ENCODE measurements around the gene NAV2.

NAV2 gene

GRCh38 chr11:19838994-19839768 is 126.5 kb downstream of the NAV2 start:
- no peak for DNase-seq (ENCODE audit: low read depth)
- no peak for TF ChIP-seq CTCF (IDR thresholded peaks at IDR 0.05; ENCODE audit: low read length, missing control alignments)
- no peak overlapping the region for H3K4me3 ChIP-seq (replicated peaks; ENCODE audit: low read depth, low read length)

- no peak for DNase-seq (ENCODE audit: low read depth)
- H3K4me3 ChIP-seq (replicated peaks; ENCODE audit: low read depth, low read length): no peak overlapping the region
- no peak for TF ChIP-seq CTCF (IDR thresholded peaks at IDR 0.05; ENCODE audit: low read length, missing control alignments)
Measured at GRCh38 chr11:19840961-19841360, 128.3 kb downstream of the NAV2 start.

GRCh38 chr11:19842505-19842904 is 129.9 kb downstream of the NAV2 start:
- no peak for DNase-seq (ENCODE audit: low read depth)
- no peak overlapping the region for H3K4me3 ChIP-seq (replicated peaks; ENCODE audit: low read depth, low read length)
- no peak for TF ChIP-seq CTCF (IDR thresholded peaks at IDR 0.05; ENCODE audit: low read length, missing control alignments)

GRCh38 chr11:19843079-19843478 is 130.4 kb downstream of the NAV2 start:
- no peak for DNase-seq (ENCODE audit: low read depth)
- no peak overlapping the region for H3K4me3 ChIP-seq (replicated peaks; ENCODE audit: low read depth, low read length)
- no peak for TF ChIP-seq CTCF (IDR thresholded peaks at IDR 0.05; ENCODE audit: low read length, missing control alignments)

GRCh38 chr11:19844012-19844411 is 131.4 kb downstream of the NAV2 start:
- DNase-seq (ENCODE audit: low read depth): no peak
- no peak for TF ChIP-seq CTCF (IDR thresholded peaks at IDR 0.05; ENCODE audit: low read length, missing control alignments)
- no peak overlapping the region for H3K4me3 ChIP-seq (replicated peaks; ENCODE audit: low read depth, low read length)

- TF ChIP-seq CTCF (IDR thresholded peaks at IDR 0.05; ENCODE audit: low read length, missing control alignments): no peak
- no peak for DNase-seq (ENCODE audit: low read depth)
- H3K4me3 ChIP-seq (replicated peaks; ENCODE audit: low read depth, low read length): no peak overlapping the region
Measured at GRCh38 chr11:19844806-19845205, 132.2 kb downstream of the NAV2 start.

GRCh38 chr11:19845626-19846025 is 133.0 kb downstream of the NAV2 start:
- no peak overlapping the region for H3K4me3 ChIP-seq (replicated peaks; ENCODE audit: low read depth, low read length)
- DNase-seq (ENCODE audit: low read depth): no peak
- TF ChIP-seq CTCF (IDR thresholded peaks at IDR 0.05; ENCODE audit: low read length, missing control alignments): no peak

All from fibroblast of pulmonary artery (primary cell).